Stimulated activated CD4-positive, alpha-beta T cell treated with anti-CD3 and anti-CD28 coated beads, Interleukin-1b, Interleukin-23, amount 100 ng/mL, for 4 hours (primary cell): ENCODE measurements around the gene PPFIA3.
A peak's percentile ranks its signal among the peaks of the same experiment; 100 is the strongest.
"Not testable (repeated sequence)": the region's sequence is repeated elsewhere in the genome, so short reads cannot be mapped to it uniquely, and the experiment has no call there.

Source experiments
- DNase-seq, 2 donors: peaks; one replicate each; pipeline ENCODE4 v3.0.0-alpha.2; 2020; ENCODE audit warnings: low read depth in 2 of 2

PPFIA3 gene

GRCh38 chr19:49119411-49120324 is at the start of gene PPFIA3:
PPFIA3 (plus strand) TSS chr19:49119544; CDS start chr19:49127874, 8,330 bp downstream.
- DNase-seq = no peak

- no peak for DNase-seq
These were observed 48.9 kb upstream of the PPFIA3 start for GRCh38 chr19:49070416-49070815.

GRCh38 chr19:49071860-49072547 is 47.3 kb upstream of the PPFIA3 start:
- peak in 1 of 2 donors; percentile 22 for DNase-seq

- DNase-seq = no peak
These were observed 45.6 kb upstream of the PPFIA3 start for GRCh38 chr19:49073514-49074378.

GRCh38 chr19:49074869-49075268 is 44.5 kb upstream of the PPFIA3 start:
- not testable (repeated sequence) for DNase-seq

- no peak for DNase-seq
These were observed 39.0 kb upstream of the PPFIA3 start for GRCh38 chr19:49080392-49080791.

- DNase-seq = no peak
These were observed 38.1 kb upstream of the PPFIA3 start for GRCh38 chr19:49081273-49081672.

GRCh38 chr19:49084206-49085019 is 34.9 kb upstream of the PPFIA3 start:
- no peak for DNase-seq

GRCh38 chr19:49085020-49085867 is 34.1 kb upstream of the PPFIA3 start, which contains the start of gene SNRNP70:
SNRNP70 (plus strand) TSS chr19:49085451; CDS start chr19:49086415, 964 bp downstream.
- DNase-seq = peak; percentile 97 to 98

GRCh38 chr19:49085868-49086232 is 33.5 kb upstream of the PPFIA3 start:
- no peak for DNase-seq

GRCh38 chr19:49086296-49086695 is 33.0 kb upstream of the PPFIA3 start:
- no peak for DNase-seq

GRCh38 chr19:49091391-49092038 is 27.8 kb upstream of the PPFIA3 start:
- DNase-seq = no peak

- no peak for DNase-seq
These were observed 26.7 kb upstream of the PPFIA3 start for GRCh38 chr19:49092686-49093085.

- DNase-seq = no peak
These were observed 24.6 kb upstream of the PPFIA3 start for GRCh38 chr19:49094505-49095482.

- DNase-seq = peak; percentile 52 to 62
These were observed 21.7 kb upstream of the PPFIA3 start for GRCh38 chr19:49097453-49098288.

- DNase-seq = no peak
These were observed 20.5 kb upstream of the PPFIA3 start for GRCh38 chr19:49098795-49099194.

- no peak for DNase-seq
These were observed 18.2 kb upstream of the PPFIA3 start for GRCh38 chr19:49101160-49101559.
